ENCODE data around the gene TMEM231.
"Not testable (repeated sequence)": the region's sequence is repeated elsewhere in the genome, so short reads cannot be mapped to it uniquely, and the experiment has no call there.

The TMEM231 gene

GRCh38 chr16:75555707-75556430, at the start of gene TMEM231:
TSS of gene TMEM231 (minus strand) at chr16:75556252. CDS start at chr16:75556209, 43 bp downstream.
- DNase-seq (ENCODE audit: low read depth), result peak; percentile 94

DNA sequence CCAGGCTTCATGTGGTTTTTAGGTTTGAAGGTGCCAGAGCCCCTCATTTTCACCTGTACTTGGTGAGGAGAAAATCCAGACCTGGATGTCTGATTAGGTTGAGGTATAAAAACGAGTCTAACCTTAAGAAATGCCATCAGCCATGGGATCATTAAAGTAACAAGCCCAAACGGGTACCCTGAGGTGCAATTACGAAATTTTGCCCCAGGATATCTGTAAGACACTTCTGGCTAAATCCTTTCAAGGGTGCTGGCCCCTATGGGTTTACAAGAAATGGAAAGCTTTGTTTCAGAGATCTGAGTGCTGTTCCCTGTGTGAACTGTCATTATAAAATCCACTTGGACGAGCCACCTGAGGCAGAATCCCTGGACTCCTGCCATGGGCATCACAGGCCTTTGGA, 47.2 kb upstream of the TMEM231 start:
- DNase-seq (ENCODE audit: low read depth), result no peak

- no peak for DNase-seq (ENCODE audit: low read depth)
Measured at GRCh38 chr16:75599452-75600277, 43.6 kb upstream of the TMEM231 start.

- peak; percentile 73 for DNase-seq (ENCODE audit: low read depth)
Measured at GRCh38 chr16:75593825-75594820, 38.1 kb upstream of the TMEM231 start.

DNA sequence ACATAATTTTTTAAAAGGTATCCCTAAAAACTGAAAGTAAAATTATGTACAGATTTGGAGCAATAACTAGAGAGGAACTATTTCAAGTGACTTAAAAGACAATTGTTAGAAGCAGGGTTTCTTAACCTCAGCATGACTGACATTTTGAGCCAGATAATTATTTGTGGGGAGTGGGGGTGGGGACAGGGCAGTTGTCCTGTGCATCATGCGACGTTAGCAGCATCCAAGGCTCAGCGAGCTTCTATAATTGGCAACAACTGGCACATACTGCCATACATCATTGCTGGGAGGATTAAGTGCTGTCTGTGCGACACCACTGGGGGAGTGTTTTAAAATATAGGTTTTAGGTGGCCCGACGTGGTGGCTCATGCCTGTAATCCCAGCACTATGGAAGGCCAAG, 37.3 kb upstream of the TMEM231 start:
- DNase-seq (ENCODE audit: low read depth), result no peak

DNA sequence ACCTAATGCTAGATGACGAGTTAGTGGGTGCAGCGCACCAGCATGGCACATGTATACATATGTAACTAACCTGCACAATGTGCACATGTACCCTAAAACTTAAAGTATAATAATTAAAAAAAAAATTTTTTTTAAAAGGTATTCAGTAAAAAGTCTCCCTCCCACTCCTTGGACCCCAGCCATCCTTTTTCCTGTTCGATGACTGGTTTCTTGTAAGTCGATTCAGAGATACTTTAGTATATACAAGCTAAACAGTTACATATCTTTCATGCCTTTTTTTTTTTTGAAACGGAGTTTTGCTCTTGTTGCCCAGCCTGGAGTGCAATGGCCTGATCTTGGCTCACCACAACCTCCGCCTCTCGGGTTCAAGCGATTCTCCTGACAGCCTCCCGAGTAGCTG, 35.9 kb upstream of the TMEM231 start:
- DNase-seq (ENCODE audit: low read depth), result not testable (repeated sequence)

- DNase-seq (ENCODE audit: low read depth), result peak; percentile 53
Measured at GRCh38 chr16:75590920-75591843, 35.1 kb upstream of the TMEM231 start.

DNA sequence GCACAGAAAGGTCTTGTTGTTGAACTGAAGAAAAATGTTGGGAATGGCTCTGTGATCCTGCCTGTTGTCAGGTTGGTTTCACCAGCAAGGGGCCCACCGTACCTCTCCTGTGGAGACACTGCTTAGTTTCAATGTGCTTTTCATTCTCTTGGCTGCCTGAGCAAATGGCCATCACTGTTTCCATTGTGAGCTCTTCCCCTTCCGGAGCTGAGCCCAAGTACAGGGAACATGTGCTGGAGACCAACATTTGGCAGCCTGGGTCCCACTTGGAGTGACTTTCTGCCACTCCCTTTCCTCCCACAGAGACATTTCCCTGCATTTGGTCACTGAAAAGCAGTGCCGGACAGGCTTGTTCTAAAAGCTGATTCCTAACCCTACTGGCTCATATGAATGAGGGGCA, 33.3 kb upstream of the TMEM231 start:
- no peak for DNase-seq (ENCODE audit: low read depth)

DNA sequence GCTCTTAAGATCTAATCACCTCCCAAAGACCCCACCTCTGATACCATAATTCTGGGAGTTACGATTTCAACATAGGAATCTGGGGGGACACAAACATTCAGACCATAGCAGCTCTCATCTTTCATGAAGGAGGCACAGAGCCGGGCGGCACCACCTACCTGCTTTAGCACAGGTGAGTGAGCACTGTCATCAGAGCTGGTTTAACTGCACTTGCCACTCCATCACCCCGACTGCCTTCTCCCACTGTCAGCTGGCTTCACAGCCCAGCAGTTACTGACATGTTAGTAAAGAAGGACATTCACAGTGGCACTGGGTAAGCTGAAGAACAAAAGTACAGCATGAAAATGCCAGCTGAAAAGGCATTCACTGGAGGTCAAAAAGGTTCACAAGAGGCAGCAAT, 32.7 kb upstream of the TMEM231 start:
- DNase-seq (ENCODE audit: low read depth), result no peak

- DNase-seq (ENCODE audit: low read depth), result no peak
Measured at GRCh38 chr16:75584108-75584507, 28.1 kb upstream of the TMEM231 start.

DNA sequence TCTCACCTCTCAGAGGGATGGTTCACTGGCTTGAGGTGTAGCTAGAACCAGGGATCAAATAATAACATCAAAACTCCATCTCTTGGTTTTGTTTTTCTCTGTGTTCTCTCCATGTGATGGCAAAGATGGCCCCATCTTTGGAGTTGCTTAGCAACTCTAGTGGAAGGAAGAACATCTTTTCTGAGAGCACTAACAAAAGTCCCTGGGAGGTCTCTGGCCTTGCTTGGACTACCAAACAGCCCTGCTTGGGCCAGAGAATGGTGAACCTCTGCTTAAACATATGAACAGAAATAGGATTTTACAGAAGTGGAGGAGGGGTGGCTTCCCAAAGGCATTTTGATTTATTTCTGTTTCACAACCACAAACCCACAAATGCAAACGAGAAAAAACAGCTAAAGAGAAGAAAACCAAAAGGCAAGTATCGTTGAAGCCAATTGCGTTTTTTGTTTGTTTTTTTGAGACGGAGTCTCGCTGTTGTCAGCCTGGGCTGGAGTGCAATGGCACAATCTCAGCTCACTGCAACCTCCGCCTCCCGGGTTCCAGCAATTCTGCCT, 23.3 kb upstream of the TMEM231 start:
- no peak for DNase-seq (ENCODE audit: low read depth)

- DNase-seq (ENCODE audit: low read depth), result no peak
Measured at GRCh38 chr16:75578725-75579124, 22.7 kb upstream of the TMEM231 start.

GRCh38 chr16:75578212-75578611, 22.2 kb upstream of the TMEM231 start:
- DNase-seq (ENCODE audit: low read depth), result no peak

- no peak for DNase-seq (ENCODE audit: low read depth)
Measured at GRCh38 chr16:75576384-75576811, 20.3 kb upstream of the TMEM231 start.

GRCh38 chr16:75575958-75576357, 19.9 kb upstream of the TMEM231 start:
- no peak for DNase-seq (ENCODE audit: low read depth)

- no peak for DNase-seq (ENCODE audit: low read depth)
Measured at GRCh38 chr16:75573955-75574354, 17.9 kb upstream of the TMEM231 start.

GRCh38 chr16:75572864-75573542, 17.0 kb upstream of the TMEM231 start:
- no peak for DNase-seq (ENCODE audit: low read depth)

DNA sequence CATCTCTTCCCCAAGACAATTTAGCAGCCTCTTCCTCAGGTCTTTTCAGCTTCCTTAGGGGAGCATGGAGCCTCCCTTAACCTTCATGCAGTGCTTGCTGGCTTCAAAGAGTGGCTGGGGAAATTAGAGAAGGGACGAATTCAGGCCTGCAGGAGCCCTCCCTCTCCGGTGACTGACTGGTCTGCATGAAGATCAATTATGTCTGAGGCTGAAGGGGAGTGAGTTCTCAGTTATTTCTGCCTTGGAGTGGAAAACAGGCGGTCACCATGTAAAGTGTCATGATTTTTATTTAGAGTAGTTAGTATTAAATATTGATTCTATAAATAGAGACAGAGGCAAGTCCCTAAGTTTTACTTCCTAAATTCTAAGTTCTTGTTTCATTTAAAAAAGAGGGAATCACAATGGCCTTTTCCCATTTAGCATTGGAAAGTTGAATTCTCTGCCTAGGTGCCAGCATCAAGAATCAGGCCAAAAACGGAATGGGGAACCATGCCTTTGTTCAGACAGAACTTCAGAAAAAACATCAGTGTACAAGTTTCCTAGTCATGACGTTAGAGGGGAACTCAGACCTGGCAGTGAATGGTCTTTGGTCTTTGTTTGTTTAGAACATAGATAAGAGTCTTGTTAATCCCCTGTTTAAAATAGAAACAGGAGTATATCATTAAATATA, 14.5 kb upstream of the TMEM231 start:
- no peak for DNase-seq (ENCODE audit: low read depth)

DNA sequence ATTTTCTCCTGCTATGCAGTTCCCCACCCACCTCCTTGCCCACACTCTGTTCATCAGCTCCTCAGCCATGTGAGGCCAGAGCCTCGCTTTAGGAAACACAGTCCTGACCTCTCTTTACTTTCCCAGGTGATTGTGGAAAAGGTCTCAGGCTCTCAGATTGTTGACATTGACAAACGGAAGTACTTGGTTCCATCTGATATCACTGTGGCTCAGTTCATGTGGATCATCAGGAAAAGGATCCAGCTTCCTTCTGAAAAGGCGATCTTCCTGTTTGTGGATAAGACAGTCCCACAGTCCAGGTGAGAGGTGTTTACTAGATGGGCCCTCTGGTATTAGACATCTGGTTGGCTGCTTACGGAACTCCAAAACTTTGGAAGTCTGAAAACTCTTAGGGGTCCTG, 11.9 kb upstream of the TMEM231 start:
- DNase-seq (ENCODE audit: low read depth), result no peak

Measured in fibroblast of gingiva (primary cell).